ENCODE measurements around the gene LRP6.

DNA sequence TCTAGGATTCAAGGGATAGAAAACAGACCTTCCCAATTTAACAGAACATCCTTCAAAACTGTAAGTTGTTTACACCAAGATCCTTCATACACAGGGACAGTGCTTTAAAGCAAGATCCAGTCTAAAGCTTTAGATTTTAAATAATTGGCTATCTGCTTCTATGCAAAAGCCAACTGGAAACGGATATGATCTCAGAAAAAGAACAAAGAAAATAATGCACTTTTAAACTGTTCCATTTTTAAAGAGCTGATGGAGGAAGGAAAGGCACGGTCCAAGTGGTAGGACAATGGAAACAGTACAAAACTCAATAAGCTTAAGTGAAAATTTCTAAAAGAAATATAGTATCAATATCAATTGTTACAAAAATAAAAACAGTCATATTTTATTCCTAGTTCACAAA, 27.7 kb downstream of the LRP6 start:
- TF ChIP-seq, protein P1, sequence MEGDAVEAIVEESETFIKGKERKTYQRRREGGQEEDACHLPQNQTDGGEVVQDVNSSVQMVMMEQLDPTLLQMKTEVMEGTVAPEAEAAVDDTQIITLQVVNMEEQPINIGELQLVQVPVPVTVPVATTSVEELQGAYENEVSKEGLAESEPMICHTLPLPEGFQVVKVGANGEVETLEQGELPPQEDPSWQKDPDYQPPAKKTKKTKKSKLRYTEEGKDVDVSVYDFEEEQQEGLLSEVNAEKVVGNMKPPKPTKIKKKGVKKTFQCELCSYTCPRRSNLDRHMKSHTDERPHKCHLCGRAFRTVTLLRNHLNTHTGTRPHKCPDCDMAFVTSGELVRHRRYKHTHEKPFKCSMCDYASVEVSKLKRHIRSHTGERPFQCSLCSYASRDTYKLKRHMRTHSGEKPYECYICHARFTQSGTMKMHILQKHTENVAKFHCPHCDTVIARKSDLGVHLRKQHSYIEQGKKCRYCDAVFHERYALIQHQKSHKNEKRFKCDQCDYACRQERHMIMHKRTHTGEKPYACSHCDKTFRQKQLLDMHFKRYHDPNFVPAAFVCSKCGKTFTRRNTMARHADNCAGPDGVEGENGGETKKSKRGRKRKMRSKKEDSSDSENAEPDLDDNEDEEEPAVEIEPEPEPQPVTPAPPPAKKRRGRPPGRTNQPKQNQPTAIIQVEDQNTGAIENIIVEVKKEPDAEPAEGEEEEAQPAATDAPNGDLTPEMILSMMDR (IDR thresholded peaks at IDR 0.05) = no peak
- TF ChIP-seq POLR2A (IDR thresholded peaks at IDR 0.05) = no peak

Measured in adrenal gland (tissue), 5 donors.